IPS-11a (cell line): ENCODE data around the gene LAYN.

Experiments used
- H3K4me3 ChIP-seq: one replicate; pipeline ENCODE4 v1.5.1; 2013; ENCODE audit warnings: low read depth, low read length, control low read depth

LAYN gene

DNA sequence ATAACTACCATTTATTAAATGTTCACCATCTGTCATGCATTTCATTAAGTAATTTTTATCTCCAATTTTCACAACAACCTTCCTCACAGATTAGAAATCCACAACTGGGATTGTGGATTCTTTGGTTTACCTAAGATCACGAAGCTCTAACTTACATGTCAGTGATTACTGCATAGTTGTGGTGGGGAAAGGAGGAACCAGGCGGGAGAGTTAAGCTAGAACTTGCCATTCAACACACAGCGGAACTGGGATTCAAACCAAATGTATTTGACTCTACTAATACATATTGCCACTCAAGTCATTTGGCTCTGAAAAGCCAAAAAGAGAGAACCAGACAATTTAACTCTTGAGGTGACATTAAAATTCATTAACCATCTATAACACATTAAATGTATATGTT lies 10.4 kb upstream of the LAYN start:
- no peak overlapping the region for H3K4me3 ChIP-seq

DNA sequence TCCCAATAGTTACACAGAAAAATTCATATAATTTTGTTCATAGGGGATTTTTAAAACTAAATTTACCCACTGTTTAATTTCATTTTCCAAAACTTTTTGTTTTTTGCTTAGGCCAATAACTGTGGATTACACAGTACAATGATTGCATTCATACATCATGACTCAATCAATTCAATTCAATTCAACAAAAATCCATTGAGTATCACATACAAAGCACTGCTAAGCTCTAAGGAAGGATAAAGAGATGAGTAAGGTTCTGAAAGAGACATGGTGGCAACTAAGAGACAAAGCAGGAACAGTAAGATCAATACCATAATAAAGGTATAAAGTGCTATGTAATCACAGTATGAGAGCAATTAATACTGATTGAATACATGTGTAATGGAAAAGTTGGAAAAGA lies 9.4 kb upstream of the LAYN start:
- H3K4me3 ChIP-seq = no peak overlapping the region

DNA sequence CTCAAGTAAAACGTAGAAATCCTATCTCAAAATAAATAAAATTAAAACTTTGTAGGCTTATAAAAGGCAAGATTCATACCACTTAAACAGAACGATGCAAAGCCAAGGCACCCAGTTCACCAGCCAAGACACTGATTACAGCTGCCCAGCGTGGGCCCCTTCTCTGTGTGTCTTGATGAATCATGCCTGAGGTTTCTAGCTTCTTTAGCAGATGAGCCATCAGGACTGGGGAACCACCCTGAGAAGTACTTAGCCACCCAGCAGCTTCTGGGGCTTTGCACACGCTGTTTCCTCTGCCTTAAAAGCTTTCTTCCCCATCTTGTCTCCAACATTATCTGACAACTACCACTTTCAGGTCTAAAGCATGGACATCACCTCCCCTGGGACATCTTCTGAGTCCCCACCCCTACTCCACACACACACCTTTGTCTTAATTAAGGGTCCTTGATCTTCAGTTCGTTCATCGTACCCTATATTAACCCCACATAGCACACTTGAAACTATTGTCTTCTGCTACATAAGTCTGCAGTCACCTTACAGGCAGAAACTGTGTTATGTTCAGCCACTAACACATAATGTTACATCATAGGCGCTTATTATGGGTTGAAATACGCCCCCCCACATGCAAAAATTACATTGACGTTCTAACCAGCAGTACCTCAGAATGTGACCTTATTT lies 8.7 kb upstream of the LAYN start:
- H3K4me3 ChIP-seq = no peak overlapping the region

DNA sequence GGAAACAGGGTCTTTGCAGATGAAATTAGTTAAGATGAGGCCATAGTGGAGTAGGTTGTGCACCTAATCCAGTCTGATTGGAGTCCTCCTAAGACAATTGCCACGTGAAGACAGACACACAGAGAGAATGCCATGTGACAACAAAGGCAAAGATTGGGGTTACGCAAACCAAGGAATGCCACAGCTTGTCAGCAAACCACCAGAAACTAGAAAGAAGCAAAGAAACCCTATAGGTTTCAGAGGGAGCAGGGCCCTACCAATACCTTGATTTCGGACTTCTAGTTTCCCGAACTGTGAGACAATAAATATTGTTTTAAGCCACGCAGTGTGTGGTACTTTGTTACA lies 8.2 kb upstream of the LAYN start:
- no peak overlapping the region for H3K4me3 ChIP-seq

DNA sequence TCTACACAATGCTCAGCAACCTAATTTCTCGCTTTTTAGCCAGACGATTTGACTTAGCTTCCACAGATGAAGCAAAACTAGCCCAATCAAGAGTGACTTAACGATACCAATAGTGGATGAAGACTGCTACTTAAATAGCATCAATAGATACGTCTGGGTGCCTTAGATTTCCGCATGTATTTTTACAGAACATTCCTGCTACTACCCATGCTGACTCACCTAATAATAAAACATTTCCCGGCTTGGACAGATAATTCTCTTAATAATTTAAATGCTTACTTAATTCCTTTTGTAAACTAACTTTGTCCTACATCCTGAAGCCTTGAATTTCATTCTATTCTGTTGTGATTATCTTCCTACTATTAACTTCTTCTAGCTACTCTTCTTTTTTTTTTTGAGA lies 5.2 kb upstream of the LAYN start:
- no peak overlapping the region for H3K4me3 ChIP-seq

DNA sequence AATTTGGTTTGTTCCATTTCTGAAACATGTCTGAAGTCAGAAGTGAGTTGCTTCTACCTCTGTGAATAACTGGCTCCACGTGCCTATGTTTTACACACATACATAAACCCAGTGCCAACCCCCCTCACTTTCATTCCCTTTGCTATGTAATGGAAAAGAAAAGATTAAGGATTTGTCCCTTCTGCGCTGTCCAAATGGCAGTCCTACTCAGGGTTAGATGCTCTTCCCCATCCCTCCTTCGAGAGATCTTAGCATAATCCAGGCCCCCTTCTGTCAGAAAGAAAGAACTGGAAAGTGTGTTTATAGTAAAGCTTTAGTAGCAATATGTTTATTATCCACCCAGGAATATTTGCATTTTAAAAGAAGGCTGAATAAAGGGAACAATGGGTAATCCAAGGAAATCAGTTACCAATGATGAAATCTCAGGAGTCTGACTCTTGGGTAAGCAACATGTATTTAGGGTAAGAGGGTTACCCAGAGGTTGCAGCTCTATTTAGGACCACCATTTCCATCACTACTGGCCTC lies 3.1 kb upstream of the LAYN start:
- H3K4me3 ChIP-seq = no peak overlapping the region

DNA sequence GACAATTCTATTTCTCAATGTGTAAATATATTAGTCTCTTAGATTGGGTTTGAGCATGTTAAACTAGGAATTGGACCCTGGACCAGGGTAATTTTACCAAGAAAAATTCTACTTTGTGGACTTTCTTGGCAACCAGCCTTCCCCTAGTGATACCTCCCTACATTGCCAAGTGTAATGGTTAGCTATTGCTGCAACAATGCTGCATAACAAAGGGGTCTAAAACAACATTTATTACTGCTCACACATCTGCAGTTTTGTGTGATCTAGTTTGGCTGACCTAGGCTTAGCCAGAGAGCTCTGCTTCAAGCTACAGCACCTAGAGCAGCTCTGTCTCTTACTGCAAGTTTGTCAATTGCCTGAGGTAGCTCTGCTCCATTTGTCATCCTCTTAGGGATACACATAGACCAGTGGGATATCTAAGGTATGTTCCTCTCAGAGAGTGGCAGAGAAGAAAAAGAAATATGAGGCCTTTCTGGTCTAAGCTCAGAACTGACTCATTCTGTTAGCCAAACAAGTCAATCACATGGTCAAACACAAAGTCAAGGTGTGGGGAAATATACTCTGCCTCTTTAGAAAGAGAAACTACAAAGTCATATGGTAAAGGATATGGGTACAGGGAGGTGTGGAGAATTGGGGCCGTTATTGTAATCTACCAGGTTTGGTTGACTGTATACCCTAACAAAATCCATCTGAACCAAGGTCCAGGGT lies 2.0 kb upstream of the LAYN start:
- no peak overlapping the region for H3K4me3 ChIP-seq

DNA sequence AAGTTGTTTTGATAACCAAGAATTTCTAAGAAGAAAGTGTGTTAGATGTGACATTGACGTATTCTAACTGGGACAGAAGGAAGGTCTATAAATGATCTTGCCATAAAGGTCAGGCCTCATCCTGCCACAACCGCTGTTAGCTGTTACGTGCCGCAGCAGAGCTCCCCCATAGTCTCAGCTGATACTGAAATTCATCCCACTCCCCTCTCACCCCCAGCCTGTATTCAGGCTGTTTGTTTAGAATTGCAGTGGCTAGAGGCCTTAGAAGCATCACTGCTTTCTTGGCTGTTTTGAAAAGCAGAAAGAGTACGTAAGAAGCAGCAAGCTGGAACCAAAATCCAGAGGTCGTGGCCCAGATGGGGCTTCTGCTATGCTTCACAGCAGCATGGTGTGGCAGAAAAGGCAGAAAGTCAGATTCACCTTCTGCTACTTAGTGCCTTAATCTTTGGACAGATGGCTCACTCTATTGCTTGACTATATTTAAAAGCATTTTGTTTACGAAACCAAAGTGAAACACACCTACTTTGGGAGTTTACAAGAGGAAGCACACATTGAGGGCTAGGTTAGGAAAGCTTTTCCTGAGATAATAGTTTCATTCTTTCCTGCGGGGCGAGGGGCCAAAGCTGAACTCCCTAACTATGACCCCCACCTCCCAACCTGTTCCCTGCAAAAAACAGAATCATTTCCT lies 950 bp upstream of the LAYN start:
- no peak overlapping the region for H3K4me3 ChIP-seq

DNA sequence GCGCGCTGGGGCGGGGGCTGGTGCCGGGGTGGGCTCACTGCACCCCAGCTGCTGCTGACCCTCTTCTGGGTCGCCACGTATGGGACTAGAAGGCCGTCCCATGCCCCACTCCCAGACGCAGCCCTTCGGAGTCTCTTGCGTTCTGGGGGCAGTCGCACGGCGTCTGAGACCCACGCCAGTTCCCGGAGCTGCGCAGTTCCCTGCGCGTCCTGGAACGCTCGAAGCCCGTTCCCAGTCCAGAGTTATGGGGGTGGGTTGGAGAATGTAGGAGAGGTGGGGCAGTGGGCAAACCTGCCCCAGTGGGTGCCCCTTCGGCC lies 375 bp downstream of the LAYN start:
- peak overlapping the region; percentile 61 for H3K4me3 ChIP-seq

DNA sequence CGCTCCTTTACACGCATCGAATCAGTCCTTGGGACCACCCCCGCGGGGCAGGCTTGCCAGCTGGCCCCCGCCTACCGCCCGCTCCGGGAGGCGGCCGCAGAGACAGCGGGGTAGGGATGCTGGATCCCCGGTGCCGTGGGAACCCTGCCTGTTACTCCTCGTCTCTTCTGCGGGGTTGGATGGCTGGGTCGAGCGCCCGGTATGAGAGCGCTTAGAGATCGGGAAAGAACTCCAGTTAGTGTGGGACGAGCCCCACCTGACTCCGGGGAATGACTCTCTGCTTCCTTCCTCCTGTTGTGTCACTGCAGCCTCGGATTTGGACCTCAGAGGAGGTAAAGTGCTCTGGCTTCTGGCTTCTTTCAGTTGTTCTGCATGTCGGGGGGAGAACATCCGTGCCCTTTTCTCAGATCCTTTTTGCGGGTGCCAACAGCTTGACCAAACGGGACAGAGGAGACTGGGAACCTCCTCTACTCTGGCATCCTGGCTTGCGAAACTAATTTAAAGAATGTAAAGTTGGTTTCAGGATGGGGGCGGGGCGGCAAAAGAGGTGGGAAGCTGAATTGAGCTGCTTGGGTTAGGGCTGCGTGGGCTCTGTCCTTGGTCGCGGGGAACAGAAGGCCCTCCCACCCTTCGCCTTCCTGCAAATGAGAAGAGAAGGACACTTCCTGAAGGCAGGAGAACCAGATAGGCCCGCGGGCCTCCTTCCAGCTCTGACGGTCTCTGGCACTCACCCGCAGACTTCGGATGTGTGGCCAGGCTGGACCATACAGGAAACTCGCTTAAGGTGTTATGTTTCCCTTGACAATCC lies 938 bp downstream of the LAYN start:
- H3K4me3 ChIP-seq = peak overlapping the region; percentile 61

DNA sequence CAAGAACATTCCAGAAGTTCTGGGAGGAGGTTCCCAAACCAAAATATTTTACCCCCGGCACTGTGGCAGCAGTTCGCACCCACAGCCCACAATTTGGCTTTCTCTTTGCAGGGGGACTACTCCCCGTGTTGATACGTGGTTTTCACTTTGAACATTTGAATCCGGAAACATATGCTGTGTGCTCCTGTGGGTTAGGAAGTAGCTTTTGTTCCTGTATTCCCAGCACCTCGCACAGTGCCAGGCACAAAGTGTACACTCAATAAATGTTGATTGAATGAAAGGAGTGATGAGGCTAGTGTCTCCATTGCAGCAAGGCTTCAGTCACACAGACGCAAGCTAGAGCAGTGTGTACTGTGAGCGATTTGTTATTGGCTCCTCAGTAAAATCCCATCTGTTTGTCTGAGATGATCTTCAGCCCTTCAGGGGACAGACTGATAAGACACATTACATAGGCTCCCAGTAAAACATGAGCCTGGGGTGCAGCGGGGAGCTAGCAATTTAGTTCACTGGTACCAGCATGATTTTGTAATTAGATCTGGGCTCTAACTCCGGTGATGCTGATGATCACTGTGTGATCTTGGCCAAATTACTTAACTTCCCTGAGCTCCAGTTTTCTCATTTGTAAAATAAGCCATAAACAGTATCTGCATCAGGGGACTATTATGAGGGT lies 2.2 kb downstream of the LAYN start:
- no peak overlapping the region for H3K4me3 ChIP-seq

DNA sequence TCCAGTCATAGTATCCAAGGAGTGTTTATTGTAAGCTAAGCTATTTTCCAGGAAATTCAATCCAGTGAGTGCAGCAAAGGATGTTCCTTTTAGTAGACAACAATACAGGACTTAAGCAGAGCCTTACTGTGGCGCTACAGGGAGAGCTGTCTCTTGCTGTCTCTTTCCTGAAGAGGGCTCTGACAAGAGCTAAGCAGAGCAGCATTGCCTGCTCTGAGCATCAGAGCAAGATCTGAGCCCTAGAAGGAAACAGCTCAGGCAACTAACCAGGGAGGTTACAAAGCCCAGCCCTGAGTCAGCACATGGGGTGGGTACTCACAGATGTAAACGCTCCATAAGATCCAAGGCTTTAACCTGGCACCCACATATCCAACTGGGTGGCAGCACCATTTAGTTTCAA lies 8.0 kb downstream of the LAYN start:
- no peak overlapping the region for H3K4me3 ChIP-seq

DNA sequence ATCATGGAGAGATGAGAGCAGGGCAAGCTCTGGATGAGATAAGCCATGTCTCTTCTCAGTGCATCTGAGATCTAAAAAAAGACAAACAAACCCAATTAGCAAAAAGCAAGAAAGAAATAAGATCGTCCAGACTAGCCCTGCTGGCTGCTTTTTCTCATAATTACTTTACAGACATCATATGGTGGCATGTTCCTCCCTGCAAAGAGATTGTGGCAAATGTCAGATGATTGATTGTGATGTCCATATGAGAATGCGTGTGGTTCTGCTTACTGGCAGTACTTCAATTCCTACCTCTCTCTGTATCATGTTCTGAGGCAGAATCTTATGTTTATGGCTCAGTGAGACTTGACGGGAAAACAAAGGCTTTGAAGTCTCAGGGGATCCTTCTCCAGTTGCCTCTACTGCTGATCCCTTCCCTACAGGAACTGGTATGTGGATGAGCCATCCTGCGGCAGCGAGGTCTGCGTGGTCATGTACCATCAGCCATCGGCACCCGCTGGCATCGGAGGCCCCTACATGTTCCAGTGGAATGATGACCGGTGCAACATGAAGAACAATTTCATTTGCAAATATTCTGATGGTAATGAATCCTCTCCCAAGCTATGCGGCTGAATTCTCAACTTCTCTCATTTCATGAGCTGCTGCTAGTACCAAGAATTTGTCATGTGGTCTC lies 8.8 kb downstream of the LAYN start:
- H3K4me3 ChIP-seq = no peak overlapping the region

DNA sequence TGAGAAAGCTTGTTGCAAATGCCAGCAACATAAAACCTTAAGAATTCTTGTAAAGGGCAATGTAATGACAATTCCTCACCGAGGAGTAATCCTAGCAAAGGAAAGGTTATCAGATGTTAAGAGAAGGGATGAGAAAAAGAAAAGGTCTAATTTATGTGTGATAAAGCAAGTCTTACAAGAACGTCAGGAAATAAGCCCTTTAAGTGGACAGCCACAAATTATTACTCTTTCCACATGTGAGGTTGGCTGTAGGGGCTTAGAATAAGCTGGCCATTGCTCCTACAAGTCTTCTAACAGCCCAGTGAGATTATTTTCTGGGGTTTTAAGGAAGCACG lies 9.3 kb downstream of the LAYN start:
- H3K4me3 ChIP-seq = no peak overlapping the region

DNA sequence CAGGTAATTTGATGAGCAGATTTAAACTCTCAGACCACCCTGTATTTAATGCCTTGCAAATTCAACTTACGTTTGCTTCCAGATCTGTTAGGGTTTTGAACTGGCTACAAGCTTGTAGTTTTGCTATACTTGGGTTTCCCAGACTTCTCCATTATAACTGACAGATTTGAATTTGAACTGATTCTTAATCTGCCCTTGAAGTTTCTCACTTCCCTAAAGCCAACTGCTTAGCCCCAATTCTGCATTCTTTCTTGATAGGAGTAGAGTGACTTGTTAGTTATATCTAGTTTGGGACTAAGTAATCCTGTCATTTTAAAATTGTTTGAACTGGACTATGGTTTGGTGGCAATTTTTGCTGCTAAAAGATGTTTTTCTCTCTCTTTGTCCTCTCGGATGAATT lies 9.7 kb downstream of the LAYN start:
- H3K4me3 ChIP-seq = no peak overlapping the region

DNA sequence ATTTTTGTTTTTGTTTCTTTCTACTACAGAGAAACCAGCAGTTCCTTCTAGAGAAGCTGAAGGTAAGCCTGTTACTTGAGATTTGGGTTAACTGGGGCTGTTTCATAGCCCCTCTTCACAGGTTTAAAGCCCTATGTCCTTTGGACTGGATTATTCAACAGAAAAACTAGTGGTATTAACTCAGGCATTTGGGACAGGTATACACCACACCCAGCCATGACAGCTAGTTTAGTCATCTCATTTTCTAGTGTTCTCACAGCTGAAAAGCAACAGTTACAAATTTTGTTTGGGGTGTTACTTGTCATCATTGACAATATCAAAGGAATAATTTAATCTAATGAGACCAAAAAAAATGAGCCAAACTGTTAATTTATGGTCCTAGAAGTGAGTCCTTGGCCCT lies 14.0 kb downstream of the LAYN start:
- H3K4me3 ChIP-seq = no peak overlapping the region

DNA sequence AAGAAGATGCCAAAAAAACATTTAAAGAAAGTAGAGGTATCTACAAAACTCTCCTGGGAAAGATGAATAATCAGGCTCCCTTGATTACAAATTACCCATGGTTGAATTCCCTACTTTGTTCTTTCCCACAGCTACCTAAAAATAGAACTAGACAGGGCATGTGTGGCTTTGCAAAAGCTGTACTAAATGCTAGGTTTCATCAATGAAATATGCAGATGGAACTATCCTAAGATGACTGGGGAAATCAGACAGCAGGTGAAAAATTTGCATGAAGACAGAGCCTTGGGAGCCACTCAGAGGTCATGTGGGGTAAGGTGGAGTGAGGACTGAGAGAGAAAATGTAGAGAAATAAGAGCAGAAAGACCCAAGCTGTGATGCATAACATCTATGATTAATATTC lies 14.7 kb downstream of the LAYN start:
- no peak overlapping the region for H3K4me3 ChIP-seq

DNA sequence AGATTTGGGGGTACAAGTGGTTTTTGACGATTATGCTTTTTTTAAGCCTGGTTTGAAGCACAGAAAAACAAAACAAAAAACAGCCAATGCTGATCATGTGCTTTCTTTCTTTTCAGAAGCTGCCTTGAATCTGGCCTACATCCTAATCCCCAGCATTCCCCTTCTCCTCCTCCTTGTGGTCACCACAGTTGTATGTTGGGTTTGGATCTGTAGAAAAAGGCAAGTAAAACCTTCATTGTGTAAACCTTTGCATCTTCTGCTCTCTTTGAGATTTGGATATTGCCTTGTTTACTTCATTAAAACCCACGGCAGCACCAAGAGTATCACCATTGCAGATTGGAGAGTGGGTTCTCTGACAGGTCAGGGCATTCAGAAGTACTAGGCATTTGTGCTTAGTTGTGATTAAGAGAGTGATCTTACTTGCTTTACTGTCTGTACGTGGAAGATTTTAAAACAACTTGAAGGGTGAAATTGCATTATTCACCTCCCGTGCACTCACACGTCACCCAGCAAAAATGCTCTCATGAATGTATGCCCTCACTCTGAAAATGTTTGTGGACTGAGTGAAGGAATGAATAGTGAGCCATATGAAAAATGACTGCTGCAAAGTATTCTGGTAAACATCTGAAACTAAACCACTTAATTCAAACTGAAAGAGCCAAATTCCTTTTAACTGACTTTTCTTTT lies 17.0 kb downstream of the LAYN start:
- no peak overlapping the region for H3K4me3 ChIP-seq

DNA sequence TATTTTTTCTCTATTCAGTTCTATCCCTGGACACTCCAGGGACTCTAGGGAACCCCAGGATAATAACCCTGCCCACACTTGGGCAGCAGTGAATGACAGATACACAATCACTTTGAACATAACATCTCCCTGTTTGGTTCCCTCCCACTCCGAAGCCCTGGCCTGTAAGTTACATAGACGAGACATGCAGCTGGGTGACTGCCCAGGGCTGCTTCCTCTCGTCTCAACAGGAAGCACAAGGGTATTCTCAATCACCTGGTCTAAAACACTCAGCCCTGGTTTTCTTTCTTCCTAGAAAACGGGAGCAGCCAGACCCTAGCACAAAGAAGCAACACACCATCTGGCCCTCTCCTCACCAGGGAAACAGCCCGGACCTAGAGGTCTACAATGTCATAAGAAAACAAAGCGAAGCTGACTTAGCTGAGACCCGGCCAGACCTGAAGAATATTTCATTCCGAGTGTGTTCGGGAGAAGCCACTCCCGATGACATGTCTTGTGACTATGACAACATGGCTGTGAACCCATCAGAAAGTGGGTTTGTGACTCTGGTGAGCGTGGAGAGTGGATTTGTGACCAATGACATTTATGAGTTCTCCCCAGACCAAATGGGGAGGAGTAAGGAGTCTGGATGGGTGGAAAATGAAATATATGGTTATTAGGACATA lies 19.4 kb downstream of the LAYN start:
- H3K4me3 ChIP-seq = no peak overlapping the region
